H1 (cell line): ENCODE data around the gene SEPTIN1. TPM values are rescaled to one million over a fixed set of nuclear protein-coding genes. Genes with fewer than 3 reads are reported as not detected.

ENCODE experiments used
- CTCF ChIA-PET: fragments of 300-600 bp; sonication (Branson Sonifier 250); formaldehyde crosslinking; loops from one replicate; lab custom pipeline; 2021; ENCODE audit not compliant: partially characterized antibody; lab: Charles Lee
- POLR2A ChIA-PET: fragments of 300-600 bp; sonication (Branson Sonifier 250); formaldehyde crosslinking; loops from one replicate; lab custom pipeline; 2021; ENCODE audit warnings: inconsistent platforms; ENCODE audit not compliant: partially characterized antibody; lab: Charles Lee
- DNase-seq, 2 experiments: peaks; one replicate each; pipeline versions ENCODE4 v3.0.0 to v3.0.0-alpha.2; 2010 to 2022; ENCODE audit warnings: low spot score in 2 of 2, low read depth in 1 of 2, mixed read lengths in 1 of 2
- FAIRE-seq: peaks from 2 replicates; lab custom pipeline; 2011; peaks lifted over from hg19 to GRCh38; lab: Jason Lieb, UNC
- H2AFZ ChIP-seq: 2 replicates; pipeline ENCODE4 v1.8.1; 2012; ENCODE audit warnings: low read length, inconsistent platforms
- H2AK5ac ChIP-seq: 2 replicates; pipeline ENCODE4 v1.6.1; 2013; ENCODE audit warnings: low read depth, low read length
- H2BK120ac ChIP-seq: replicated peaks from 2 replicates; pipeline ENCODE3; 2013; ENCODE audit warnings: low read depth, low read length, inconsistent platforms
- H2BK12ac ChIP-seq: 2 replicates; pipeline ENCODE4 v1.6.1; 2013; ENCODE audit warnings: low read depth, low read length
- H2BK15ac ChIP-seq: 2 replicates; pipeline ENCODE4 v1.6.1; 2013; ENCODE audit warnings: low read length
- H2BK20ac ChIP-seq: 2 replicates; pipeline ENCODE4 v1.6.1; 2013; ENCODE audit warnings: low read length
- H2BK5ac ChIP-seq: 2 replicates; pipeline ENCODE4 v1.6.1; 2013; ENCODE audit warnings: low read depth, low read length
- H3K14ac ChIP-seq: 2 replicates; pipeline ENCODE4 v1.6.1; 2013; ENCODE audit warnings: inconsistent platforms; ENCODE audit not compliant: insufficient read length
- H3K18ac ChIP-seq: 2 replicates; pipeline ENCODE4 v1.6.1; 2013; ENCODE audit warnings: low read length; ENCODE audit errors: extremely low read depth
- H3K23ac ChIP-seq: 2 replicates; pipeline ENCODE4 v1.6.1; 2013; ENCODE audit warnings: inconsistent platforms; ENCODE audit not compliant: insufficient read length
- H3K23me2 ChIP-seq: 2 replicates; pipeline ENCODE4 v1.6.1; 2013; ENCODE audit warnings: low read depth, low read length
- H3K27ac ChIP-seq: 2 replicates; pipeline ENCODE4 v1.6.1; 2011; ENCODE audit warnings: low read depth, low read length, inconsistent platforms
- H3K27me3 ChIP-seq, 4 experiments: replicated peaks in 1 of 4; 1 replicate in 1 of 4; 2 replicates in 3 of 4; pipeline versions ENCODE4 v1.6.1 to v1.8.1; 2011 to 2013; ENCODE audit warnings: low read length in 3 of 4, mild to moderate bottlenecking in 3 of 4, inconsistent platforms in 2 of 4, mixed read lengths in 2 of 4, moderate library complexity in 1 of 4; ENCODE audit not compliant: control insufficient read depth in 3 of 4, insufficient read depth in 3 of 4; ENCODE audit errors: extremely low read depth in 1 of 4
- H3K36me3 ChIP-seq, 4 experiments: 2 replicates each; pipeline versions ENCODE4 v1.6.1 to v1.8.1; 2011 to 2013; ENCODE audit warnings: mild to moderate bottlenecking in 4 of 4, low read length in 3 of 4, moderate library complexity in 2 of 4, control low read depth in 1 of 4, inconsistent platforms in 1 of 4; ENCODE audit not compliant: insufficient read depth in 4 of 4, control insufficient read depth in 2 of 4
- H3K4ac ChIP-seq: replicated peaks from 2 replicates; pipeline ENCODE3; 2013; ENCODE audit warnings: low read length, low read depth, mixed read lengths, inconsistent platforms; ENCODE audit not compliant: insufficient read length
- H3K4me1 ChIP-seq, 4 experiments: replicated peaks in 1 of 4; 1 replicate in 1 of 4; 2 replicates in 3 of 4; pipeline versions ENCODE4 v1.6.1 to v1.8.1; 2011 to 2013; ENCODE audit warnings: low read length in 3 of 4, inconsistent platforms in 2 of 4, mixed read lengths in 1 of 4; ENCODE audit not compliant: insufficient read depth in 4 of 4, control insufficient read depth in 3 of 4
- H3K4me2 ChIP-seq, 2 experiments: 2 replicates each; pipeline versions ENCODE4 v1.6.1 to v1.8.1; 2011 to 2013; ENCODE audit warnings: low read depth in 2 of 2, low read length in 2 of 2, control low read depth in 1 of 2, inconsistent platforms in 1 of 2, mild to moderate bottlenecking in 1 of 2; ENCODE audit not compliant: insufficient read depth in 1 of 2
- H3K4me3 ChIP-seq, 4 experiments: fragments of 200-600, 300-600 bp in 1 of 4; sonication (generic), shearing (Covaris generic), sonication (Bioruptor Twin) in 1 of 4; 2 replicates each; pipeline versions ENCODE4 v1.5.1 to v1.8.1; 2011 to 2016; ENCODE audit warnings: low read length in 4 of 4, low read depth in 3 of 4, control low read depth in 2 of 4, inconsistent platforms in 2 of 4, mild to moderate bottlenecking in 2 of 4, mixed read lengths in 1 of 4, moderate library complexity in 1 of 4; ENCODE audit not compliant: insufficient read depth in 2 of 4; ENCODE audit errors: extremely low read depth in 1 of 4
- H3K56ac ChIP-seq: replicated peaks from 2 replicates; pipeline ENCODE3; 2013; ENCODE audit warnings: low read depth, mild to moderate bottlenecking, mixed read lengths, low read length, inconsistent platforms; ENCODE audit not compliant: insufficient read length
- H3K79me1 ChIP-seq: 2 replicates; pipeline ENCODE4 v1.6.1; 2013; ENCODE audit warnings: low read depth, low read length, control low read depth
- H3K79me2 ChIP-seq, 2 experiments: 2 replicates each; pipeline versions ENCODE4 v1.6.1 to v1.8.1; 2012 to 2013; ENCODE audit warnings: low read length in 2 of 2, mild to moderate bottlenecking in 2 of 2, inconsistent platforms in 1 of 2; ENCODE audit not compliant: insufficient read depth in 2 of 2, control insufficient read depth in 1 of 2
- H3K9ac ChIP-seq, 4 experiments: replicated peaks in 1 of 4; 1 replicate in 1 of 4; 2 replicates in 3 of 4; pipeline versions ENCODE4 v1.6.1 to v1.8.1; 2011 to 2013; ENCODE audit warnings: low read depth in 3 of 4, low read length in 3 of 4, control low read depth in 2 of 4, mild to moderate bottlenecking in 2 of 4, moderate library complexity in 2 of 4, inconsistent platforms in 1 of 4; ENCODE audit errors: extremely low read depth in 1 of 4
- H3K9me3 ChIP-seq, 2 experiments: 2 replicates each; pipeline versions ENCODE4 v1.6.1 to v1.8.1; 2012 to 2013; ENCODE audit warnings: mild to moderate bottlenecking in 2 of 2, moderate library complexity in 2 of 2, control low read depth in 1 of 2, inconsistent platforms in 1 of 2, low read depth in 1 of 2, low read length in 1 of 2, mixed read lengths in 1 of 2; ENCODE audit not compliant: insufficient read depth in 2 of 2
- H4K20me1 ChIP-seq, 2 experiments: replicated peaks in 1 of 2; 2 replicates each; pipeline versions ENCODE3 to v1.8.1; 2011 to 2013; ENCODE audit warnings: inconsistent platforms in 2 of 2, low read length in 2 of 2, mild to moderate bottlenecking in 1 of 2; ENCODE audit not compliant: insufficient read depth in 2 of 2, control insufficient read depth in 1 of 2
- H4K5ac ChIP-seq: 2 replicates; pipeline ENCODE4 v1.6.1; 2013; ENCODE audit warnings: low read length, low read depth, mixed read lengths, inconsistent platforms; ENCODE audit not compliant: insufficient read length
- H4K8ac ChIP-seq: 2 replicates; pipeline ENCODE4 v1.8.0; 2013; ENCODE audit warnings: mild to moderate bottlenecking, moderate library complexity, low read length, inconsistent platforms; ENCODE audit not compliant: insufficient read depth; ENCODE audit errors: extremely low read depth
- H4K91ac ChIP-seq: replicated peaks from 2 replicates; pipeline ENCODE3; 2013; ENCODE audit warnings: low read length, mixed read lengths, inconsistent platforms; ENCODE audit not compliant: insufficient read length
- BRCA1 ChIP-seq: IDR thresholded peaks from 2 replicates; pipeline ENCODE4 v1.6.1; 2012; ENCODE audit warnings: low read depth, low read length, improper control_type of control experiment
- E2F6 ChIP-seq: IDR thresholded peaks from 2 replicates; pipeline ENCODE4 v1.6.1; 2012; ENCODE audit warnings: inconsistent platforms
- EGR1 ChIP-seq: IDR thresholded peaks from 2 replicates; pipeline ENCODE4 v1.6.1; 2011; ENCODE audit warnings: low read depth, low read length, borderline replicate concordance
- MAFK ChIP-seq: IDR thresholded peaks from 2 replicates; pipeline ENCODE4 v1.6.1; 2012; ENCODE audit warnings: low read depth, mild to moderate bottlenecking, improper control_type of control experiment, low read length
- MAX ChIP-seq: IDR thresholded peaks from 2 replicates; pipeline ENCODE4 v1.6.1; 2012; ENCODE audit warnings: inconsistent platforms
- SIN3A ChIP-seq, 2 experiments: IDR thresholded peaks in 1 of 2; conservative IDR thresholded peaks in 1 of 2; 2 replicates each; pipeline ENCODE4 v1.6.1; 2011 to 2012; ENCODE audit warnings: low read length in 2 of 2, improper control_type of control experiment in 1 of 2, low read depth in 1 of 2, mild to moderate bottlenecking in 1 of 2
- WGBS, 2 experiments: shearing (Covaris generic) in 1 of 2; methylation state at CpG; one replicate each; pipeline versions ENCODE4 v1.1.6 to v1.1.7; 2013 to 2015; ENCODE audit warnings: low lambda C conversion rate in 2 of 2, mixed read lengths in 2 of 2, inconsistent platforms in 1 of 2, low coverage in 1 of 2, missing lambda C conversion rate in 1 of 2; ENCODE audit not compliant: insufficient replicate concordance in 2 of 2, insufficient coverage in 1 of 2, insufficient read length in 1 of 2; ENCODE audit errors: extremely low coverage in 1 of 2, missing lambda C conversion rate in 1 of 2; 5-methylcytosine and 5-hydroxymethylcytosine counted together
- polyA plus RNA-seq, 7 experiments: library from polyadenylated mRNA; depleted of rRNA in 3 of 7; stranded (reverse) in 5 of 7; unstranded in 2 of 7; fragments of >200 nt in 5 of 7; fragments of 200-250 nt in 2 of 7; gene quantifications; 1 replicate in 5 of 7; 2 replicates in 1 of 7; 4 replicates in 1 of 7; pipeline versions ENCODE4 v1.2.1 to v1.2.3, GENCODE V29; 2011 to 2013; ENCODE audit warnings: missing spikeins in 2 of 7, mixed read lengths in 2 of 7
- total RNA-seq: library from RNA; stranded (reverse); fragmentation: NEBNext Ultra II Directional; extraction: Animal tissue kit (Norgen Biotek cat#: 25700); gene quantifications from 2 replicates; pipeline ENCODE4 v1.2.1, GENCODE V29; 2021

Gene SEPTIN1
- total and polyA plus RNA-seq, 2 of the 8 experiments (the other 6 are each of a cell fraction or from before 2014, with no cell fraction given), result 0.24 to 1.4 TPM

GRCh38 chr16:30346286-30346685 is 36.1 kb downstream of the SEPTIN1 start:
- 85% methylated on average over 3 of the region's 3 CpGs; no CpG with 5 or more reads in 1 of the 2 experiments for WGBS, 2 experiments
- Histone ChIP-seq H3K4me2 (no peak overlapping the region), H3K9ac (no peak overlapping the region), H3K14ac (no peak overlapping the region), H3K4ac (no peak overlapping the region), H3K23me2 (no peaks in the 10 kb centered on the region), H3K79me2 (no peaks in the 10 kb centered on the region), H2BK120ac (no peak overlapping the region), H3K36me3 (peaks cover 6 to 14% (median 11%) of the 10 kb centered on the region in 4 experiments; a peak in 6 of 8 replicates), H3K27me3 (no peaks in the 10 kb centered on the region), H4K91ac (no peak overlapping the region), H3K23ac (no peak overlapping the region), H3K4me1 (no peaks in the 10 kb centered on the region), H2BK15ac (no peak overlapping the region), H3K79me1 (no peaks in the 10 kb centered on the region), H2AFZ (no peak overlapping the region), H4K5ac (no peak overlapping the region), H4K8ac (no peak overlapping the region), H2AK5ac (no peak overlapping the region), H3K9me3 (no peaks in the 10 kb centered on the region), H4K20me1 (peaks cover 0 to 3% of the 10 kb centered on the region in 2 experiments), H2BK12ac (no peak overlapping the region), H2BK20ac (no peak overlapping the region), H3K56ac (no peak overlapping the region)
- ChIA-PET CTCF (interaction anchor here (1.0 to 2.9 kb wide), 3 partner anchors 11 to 61 kb away, joined by 3 to 6 read pairs (median 3); partner anchors contain the start of gene ZNF771), POLR2A (interaction anchor here (1.0 to 2.3 kb wide), 2 partner anchors 10 to 37 kb away, joined by 4 to 14 read pairs; partner anchors contain the start of gene CD2BP2)
- no peak for FAIRE-seq
- DNase-seq, result no peak
- TF ChIP-seq MAFK (no peak), SIN3A (conservative IDR thresholded peaks at IDR 0.05 in 1 of 2, IDR thresholded peaks at IDR 0.05 in 1 of 2; ENCODE audit: low read depth in 1 of 2, low read length in 2 of 2) (no peak), EGR1 (no peak), MAX (no peak), E2F6 (no peak), BRCA1 (no peak)
- TF ChIP-seq, all 59 proteins: peak for 0
- H3K27ac ChIP-seq, result no peak overlapping the region
- no peak overlapping the region for H3K18ac ChIP-seq
- H3K4me3 ChIP-seq, result no peak overlapping the region
- H2BK5ac ChIP-seq, result no peak overlapping the region
